SK-N-MC (cell line): ENCODE measurements around the gene POM121C.
"Not testable (repeated sequence)": the region's sequence is repeated elsewhere in the genome, so short reads cannot be mapped to it uniquely, and the experiment has no call there.

Source experiments
- DNase-seq: peaks from one replicate; pipeline ENCODE4 v3.0.0-alpha.2; 2011; ENCODE audit warnings: low read depth, low spot score
- H3K27ac ChIP-seq: fragments of 200-600 bp; sonication (generic); 2 replicates; pipeline ENCODE4 v1.5.1; 2016; ENCODE audit warnings: mixed run types
- H3K36me3 ChIP-seq: fragments of 200-600 bp; sonication (generic); 2 replicates; pipeline ENCODE4 v1.6.1; 2017; ENCODE audit warnings: antibody characterized with exemption, low read length, mixed read lengths; ENCODE audit not compliant: insufficient read depth
- H3K4me3 ChIP-seq: fragments of 200-600 bp; sonication (generic); 2 replicates; pipeline ENCODE4 v1.5.1; 2016
- H3K9ac ChIP-seq: fragments of 200-600 bp; sonication (generic); 2 replicates; pipeline ENCODE4 v1.8.0; 2017; ENCODE audit warnings: mixed run types, mixed read lengths; ENCODE audit not compliant: insufficient read length
- H3K9me3 ChIP-seq: fragments of 200-600 bp; sonication (generic); 2 replicates; pipeline ENCODE4 v1.6.1; 2017; ENCODE audit warnings: low read depth, mild to moderate bottlenecking, antibody characterized with exemption, low read length, moderate library complexity, mixed read lengths

The POM121C gene

DNA sequence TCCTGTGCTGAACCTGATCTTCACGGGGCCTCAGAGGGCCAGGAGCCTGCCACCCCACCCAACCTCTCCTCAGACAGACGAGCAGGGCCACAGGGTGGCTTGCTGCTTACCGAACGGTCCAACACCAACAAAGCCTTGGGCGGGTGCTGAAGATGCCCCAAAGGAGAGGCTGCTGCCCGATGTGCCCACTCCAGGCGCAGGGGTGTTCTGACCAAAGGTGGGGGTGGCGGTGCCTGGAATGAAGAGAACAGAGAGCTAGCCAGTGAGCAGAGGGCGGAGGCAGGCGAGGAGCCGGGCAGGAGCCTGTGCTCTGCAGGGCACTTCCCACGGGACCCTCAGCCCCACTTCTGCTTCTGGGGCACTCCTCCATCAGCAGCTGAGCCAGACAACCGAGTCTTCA lies 66.9 kb downstream of the POM121C start:
- not testable (repeated sequence) for H3K9me3 ChIP-seq, H3K4me3 ChIP-seq, H3K9ac ChIP-seq, DNase-seq, H3K36me3 ChIP-seq, H3K27ac ChIP-seq

DNA sequence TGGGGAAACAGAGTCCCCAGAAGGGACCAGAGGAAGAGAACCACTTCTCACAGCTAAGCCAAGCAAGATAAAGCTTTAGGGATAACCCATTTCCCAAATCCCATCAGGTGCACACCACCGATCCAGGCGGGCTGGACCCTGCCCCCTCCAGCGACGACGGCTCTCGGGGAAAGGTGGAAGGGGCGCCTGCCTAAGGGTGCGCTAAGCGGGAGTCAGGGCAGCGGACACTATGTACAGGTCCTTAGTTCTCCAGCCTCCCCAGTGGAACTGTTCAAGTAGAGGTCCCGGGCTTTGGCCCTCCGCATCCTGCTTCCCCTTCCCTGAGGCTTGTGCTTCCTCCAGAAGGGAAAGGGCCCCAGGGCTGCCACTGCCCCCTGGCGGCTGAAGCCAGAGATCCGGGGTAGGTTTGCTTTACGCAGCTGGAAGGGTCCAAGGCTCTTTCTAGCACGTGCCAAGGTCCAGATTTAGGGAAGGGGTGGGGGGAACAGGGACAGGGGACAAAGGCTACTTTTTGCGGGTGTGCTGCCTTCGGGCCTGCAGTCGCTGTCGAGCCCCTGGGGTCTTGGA lies 67.7 kb downstream of the POM121C start:
- not testable (repeated sequence) for H3K36me3 ChIP-seq, H3K9ac ChIP-seq, H3K9me3 ChIP-seq, H3K27ac ChIP-seq, DNase-seq, H3K4me3 ChIP-seq

DNA sequence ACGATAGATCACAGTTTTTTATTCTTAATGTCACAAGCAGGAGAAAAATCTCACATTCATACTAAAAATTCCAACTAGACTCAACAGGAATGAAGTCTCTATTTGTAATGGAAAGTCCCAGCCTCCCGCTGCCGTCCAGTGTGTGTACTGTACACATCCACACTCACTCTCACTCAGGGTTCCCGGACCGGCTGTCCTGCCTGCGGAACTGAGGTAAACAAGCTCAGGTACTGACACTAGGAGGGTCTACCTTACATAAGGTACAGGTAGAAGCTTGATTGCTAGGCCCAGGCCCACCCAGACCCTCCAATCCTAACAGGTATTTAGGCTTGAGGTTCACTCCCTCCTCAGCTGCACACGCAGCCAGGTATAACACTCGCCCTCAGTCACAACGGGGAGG lies 69.3 kb downstream of the POM121C start:
- not testable (repeated sequence) for DNase-seq, H3K9ac ChIP-seq, H3K9me3 ChIP-seq, H3K36me3 ChIP-seq, H3K4me3 ChIP-seq, H3K27ac ChIP-seq

DNA sequence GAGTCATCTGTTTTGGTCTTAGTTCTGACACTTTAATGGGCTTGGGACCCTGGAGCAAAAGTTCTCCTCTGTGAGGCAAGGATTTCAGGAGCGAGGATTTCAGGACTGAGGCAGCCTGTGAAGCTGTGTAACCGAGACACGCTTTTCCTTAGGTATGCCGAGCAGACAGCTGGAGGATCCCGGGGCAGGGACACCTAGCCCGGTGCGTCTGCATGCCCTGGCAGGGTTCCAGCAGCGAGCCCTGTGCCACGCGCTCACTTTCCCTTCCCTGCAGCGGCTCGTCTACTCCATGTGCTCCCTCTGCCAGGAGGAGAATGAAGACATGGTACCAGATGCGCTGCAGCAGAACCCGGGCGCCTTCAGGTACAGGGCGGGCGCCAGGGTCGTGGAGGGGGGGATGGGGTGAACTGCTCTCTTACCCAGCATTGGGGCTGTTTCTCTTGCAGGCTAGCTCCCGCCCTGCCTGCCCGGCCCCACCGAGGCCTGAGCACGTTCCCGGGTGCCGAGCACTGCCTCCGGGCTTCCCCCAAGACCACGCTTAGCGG lies 70.2 kb downstream of the POM121C start:
- not testable (repeated sequence) for H3K36me3 ChIP-seq, H3K27ac ChIP-seq, DNase-seq, H3K9ac ChIP-seq, H3K4me3 ChIP-seq, H3K9me3 ChIP-seq

DNA sequence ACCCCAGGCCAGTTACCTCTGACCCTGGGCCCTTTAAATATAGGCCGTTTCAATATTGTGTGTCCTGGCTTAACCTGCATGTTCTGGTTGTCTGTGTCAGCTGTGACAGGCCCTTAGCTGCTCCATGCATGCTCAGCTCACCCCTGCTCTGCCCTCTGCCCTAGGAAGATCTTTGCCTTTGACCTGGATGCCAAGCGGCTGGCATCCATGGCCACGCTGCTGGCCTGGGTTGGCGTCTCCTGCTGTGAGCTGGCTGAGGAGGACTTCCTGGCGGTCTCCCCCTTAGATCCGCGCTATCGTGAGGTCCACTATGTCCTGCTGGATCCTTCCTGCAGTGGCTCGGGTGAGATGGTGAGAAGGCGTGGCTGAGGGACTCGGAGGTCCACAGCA lies 70.7 kb downstream of the POM121C start:
- H3K4me3 ChIP-seq, H3K27ac ChIP-seq, H3K36me3 ChIP-seq, H3K9me3 ChIP-seq, H3K9ac ChIP-seq, DNase-seq: not testable (repeated sequence)

DNA sequence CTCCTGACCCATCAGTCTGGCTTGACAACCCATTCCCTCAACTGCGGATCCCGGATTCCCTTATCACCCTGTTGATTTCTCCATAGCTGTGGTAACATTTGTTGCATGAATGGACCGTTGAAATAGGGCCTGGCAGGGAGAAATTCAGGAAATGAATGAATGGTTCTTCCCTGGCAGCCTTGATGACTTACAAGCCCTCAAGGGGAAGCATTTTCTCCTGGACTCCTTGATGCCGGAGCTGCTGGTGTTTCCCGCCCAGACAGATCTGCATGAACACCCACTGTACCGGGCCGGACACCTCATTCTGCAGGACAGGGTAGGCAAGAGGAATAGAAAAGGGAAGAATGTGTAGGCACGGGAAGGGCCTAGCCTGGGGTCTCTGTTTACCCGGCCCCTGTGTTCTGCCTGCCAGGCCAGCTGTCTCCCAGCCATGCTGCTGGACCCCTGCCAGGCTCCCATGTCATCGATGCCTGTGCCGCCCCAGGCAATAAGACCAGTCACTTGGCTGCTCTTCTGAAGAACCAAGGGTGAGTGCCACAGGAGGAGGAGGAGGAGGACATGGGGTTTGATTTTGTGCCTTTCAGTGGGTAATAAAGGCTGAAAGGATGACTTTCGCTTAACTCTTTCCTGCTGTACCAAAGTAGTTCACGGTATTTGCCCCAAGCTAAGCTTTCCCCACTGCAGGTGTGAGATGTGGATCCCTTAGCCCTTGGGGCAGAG lies 71.2 kb downstream of the POM121C start:
- H3K9ac ChIP-seq, H3K27ac ChIP-seq, DNase-seq, H3K9me3 ChIP-seq, H3K36me3 ChIP-seq, H3K4me3 ChIP-seq: not testable (repeated sequence)

DNA sequence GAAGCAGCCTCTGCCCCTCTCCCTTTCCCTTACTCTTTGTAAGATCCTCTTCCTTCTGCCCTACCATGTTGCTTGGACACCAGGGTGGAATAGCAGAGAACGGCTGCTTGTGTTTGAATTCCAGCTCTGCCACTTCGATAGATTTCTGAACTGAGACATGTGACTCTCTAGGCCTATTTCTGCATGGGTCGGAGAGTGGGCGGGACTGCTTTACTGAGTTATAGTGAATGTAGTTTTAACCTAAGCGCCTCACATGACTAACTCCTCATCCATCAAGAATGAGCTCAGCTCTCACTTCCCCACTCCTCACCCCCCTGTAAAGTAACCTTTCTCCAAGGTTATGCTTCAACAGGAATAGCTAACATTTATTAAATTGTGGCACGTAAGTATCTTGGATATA lies 71.9 kb downstream of the POM121C start:
- not testable (repeated sequence) for H3K36me3 ChIP-seq, H3K4me3 ChIP-seq, H3K27ac ChIP-seq, H3K9me3 ChIP-seq, DNase-seq, H3K9ac ChIP-seq

DNA sequence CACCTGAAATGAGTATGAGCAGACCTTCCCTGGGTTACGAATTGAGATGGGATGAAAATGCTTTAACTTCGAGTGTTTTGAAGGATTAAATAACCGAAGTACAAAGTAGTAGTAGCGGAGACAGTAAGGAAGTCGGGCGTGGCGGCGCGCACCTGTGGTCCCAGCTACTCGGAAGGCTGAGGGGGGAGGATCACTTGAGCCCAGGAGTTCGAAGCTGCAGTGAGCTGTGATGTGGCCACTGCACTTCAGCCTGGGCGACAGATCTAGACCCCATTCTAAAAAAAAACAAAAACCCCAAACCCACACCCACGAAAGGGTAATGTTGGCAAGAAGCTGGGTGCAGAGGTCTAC lies 75.3 kb downstream of the POM121C start:
- H3K4me3 ChIP-seq, H3K9me3 ChIP-seq, H3K9ac ChIP-seq, H3K36me3 ChIP-seq, H3K27ac ChIP-seq, DNase-seq: not testable (repeated sequence)

DNA sequence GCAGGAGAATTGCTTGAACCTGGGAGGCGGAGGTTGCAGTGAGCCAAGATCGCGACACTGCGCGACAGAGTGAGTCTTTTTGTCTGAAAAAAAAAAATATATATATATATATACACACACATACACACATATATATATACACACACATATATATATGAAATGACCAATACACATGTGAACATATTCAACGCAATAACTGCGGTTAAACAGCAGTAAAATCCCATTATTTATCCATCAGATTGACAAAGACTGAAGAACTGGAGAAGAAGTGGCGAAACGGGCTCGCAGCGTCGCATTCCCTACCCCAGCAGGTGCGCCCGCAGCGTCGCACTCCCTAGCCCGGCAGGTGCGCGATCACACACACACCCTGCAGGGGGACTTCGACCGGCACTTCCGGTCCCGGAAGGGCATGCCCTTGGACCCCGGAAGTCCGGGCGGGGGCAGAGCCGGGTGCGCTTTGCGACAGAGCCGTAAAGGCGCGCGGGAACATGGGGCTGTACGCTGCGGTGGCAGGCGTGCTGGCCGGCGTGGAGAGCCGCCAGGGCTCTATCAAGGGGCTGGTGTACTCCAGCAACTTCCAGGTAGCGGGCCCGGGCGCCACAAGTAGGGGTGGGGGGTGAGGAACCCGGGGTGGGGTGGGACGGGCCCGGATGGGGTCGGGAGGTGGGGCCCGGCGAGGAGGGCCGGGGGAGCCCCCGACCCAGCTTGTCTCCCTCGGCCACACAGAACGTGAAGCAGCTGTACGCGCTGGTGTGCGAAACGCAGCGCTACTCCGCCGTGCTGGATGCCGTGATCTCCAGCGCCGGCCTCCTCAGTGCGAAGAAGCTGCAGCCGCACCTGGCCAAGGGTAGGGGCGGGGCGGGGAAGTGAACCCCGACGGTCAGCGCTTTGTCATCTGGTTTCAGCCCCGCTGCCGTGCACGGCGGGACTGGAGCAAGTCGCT lies 75.9 kb downstream of the POM121C start:
- not testable (repeated sequence) for H3K27ac ChIP-seq, DNase-seq
- peak overlapping the region; percentile 42; the same call in 1 of the 2 replicates for H3K4me3 ChIP-seq

DNA sequence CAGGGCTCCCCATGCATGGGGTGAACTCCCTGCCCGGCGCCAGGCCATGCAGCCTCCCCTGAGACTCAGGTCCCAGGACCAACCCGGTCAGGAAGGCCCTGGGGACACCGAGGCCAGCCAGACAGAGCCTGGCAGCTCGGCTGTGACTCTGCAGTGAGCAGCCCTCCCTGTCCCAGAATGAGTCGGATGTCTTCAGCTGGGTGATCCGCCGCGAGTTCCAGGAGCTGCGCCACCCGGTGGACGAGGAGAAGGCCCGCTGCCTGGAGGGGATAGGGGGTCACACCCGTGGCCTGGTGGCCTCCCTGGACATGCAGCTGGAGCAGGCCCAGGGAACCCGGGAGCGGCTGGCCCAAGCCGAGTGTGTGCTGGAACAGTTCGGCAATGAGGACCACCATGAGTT lies 81.4 kb downstream of the POM121C start:
- H3K4me3 ChIP-seq, DNase-seq, H3K9me3 ChIP-seq, H3K27ac ChIP-seq, H3K36me3 ChIP-seq, H3K9ac ChIP-seq: not testable (repeated sequence)

More for the DNA sequence above, 75.9 kb downstream of the POM121C start:
- H3K9me3 ChIP-seq, H3K9ac ChIP-seq, H3K36me3 ChIP-seq: not testable (repeated sequence)

DNA sequence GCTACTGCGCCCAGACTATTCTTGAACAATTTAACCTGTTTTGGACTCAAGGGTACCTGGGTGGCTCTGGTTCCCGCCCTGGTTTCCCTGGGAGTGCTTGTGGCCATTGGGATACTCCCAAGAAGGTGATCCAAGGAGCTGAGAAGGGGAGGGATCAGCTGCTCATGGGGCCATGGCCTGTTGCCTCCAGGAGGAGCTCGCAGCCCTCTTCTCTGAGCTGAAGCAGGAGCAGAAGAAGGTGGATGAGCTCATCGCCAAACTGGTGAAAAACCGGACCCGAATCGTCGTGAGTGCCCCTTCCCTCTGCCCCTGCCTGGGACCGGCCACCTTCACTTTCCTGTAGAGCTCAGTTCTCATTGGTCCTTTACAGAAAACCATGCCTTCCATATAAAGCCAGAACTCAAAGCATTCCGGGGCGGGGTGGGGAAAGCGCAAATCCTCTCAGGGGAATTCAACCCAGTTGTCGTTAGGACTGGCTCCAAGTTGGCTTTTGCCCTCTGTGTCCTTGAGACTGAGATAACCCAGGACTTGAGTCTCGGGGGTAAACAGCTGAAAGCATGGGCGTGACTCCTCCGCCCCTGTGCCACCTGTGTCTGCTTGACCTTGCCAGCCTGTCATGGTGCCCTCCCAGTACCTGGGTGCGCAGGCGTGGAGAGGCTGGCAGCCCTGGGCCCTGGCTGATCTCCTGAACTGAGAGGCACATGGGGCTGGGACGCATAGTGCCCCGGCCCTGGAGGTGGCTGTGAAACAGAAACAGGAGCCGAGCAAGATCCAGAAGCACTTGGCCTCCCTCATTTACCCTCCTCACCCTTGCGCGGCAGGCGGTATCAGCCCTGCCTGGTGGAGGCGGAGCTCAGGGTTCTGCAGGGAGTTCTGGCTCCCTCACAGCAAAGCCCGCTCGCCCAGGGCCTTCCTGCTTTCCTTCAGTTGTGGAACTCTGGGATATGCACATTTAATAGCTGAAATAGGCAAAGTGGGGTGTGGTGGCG lies 82.3 kb downstream of the POM121C start:
- H3K36me3 ChIP-seq, H3K27ac ChIP-seq: not testable (repeated sequence)

DNA sequence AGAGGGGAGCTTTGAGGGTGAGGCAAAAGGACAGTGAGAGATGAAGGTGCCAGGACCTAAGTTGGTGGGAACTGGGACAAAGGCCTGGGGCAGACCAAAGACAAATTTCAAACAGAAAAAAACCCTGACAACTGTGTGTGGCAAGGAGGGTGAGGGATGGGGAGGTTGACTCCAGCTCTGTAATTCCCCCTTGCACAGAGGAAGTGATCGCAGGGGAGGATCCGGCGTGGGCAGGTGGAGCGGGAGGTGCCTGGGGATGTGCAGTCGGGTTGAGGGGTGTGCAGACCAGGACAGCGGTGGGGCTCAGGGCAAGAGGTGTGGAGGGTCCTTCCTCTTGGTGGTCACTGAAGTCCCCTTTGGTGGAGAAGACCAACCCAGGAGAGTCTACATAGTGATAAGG lies 85.5 kb downstream of the POM121C start:
- DNase-seq, H3K4me3 ChIP-seq, H3K36me3 ChIP-seq, H3K27ac ChIP-seq, H3K9ac ChIP-seq, H3K9me3 ChIP-seq: not testable (repeated sequence)

More for the DNA sequence above, 82.3 kb downstream of the POM121C start:
- H3K9ac ChIP-seq, H3K4me3 ChIP-seq, H3K9me3 ChIP-seq, DNase-seq: not testable (repeated sequence)
